NCI-H2029 treated with DMSO at 0.1 percent for 48 hours (cell line): ENCODE measurements around the gene ANKS4B.
A peak's percentile ranks its signal among the peaks of the same experiment; 100 is the strongest.
"Not testable (repeated sequence)": the region's sequence is repeated elsewhere in the genome, so short reads cannot be mapped to it uniquely, and the experiment has no call there.

Experiments used
- DNase-seq: peaks from one replicate; lab custom pipeline; 2025; lab: John Stamatoyannopoulos, UW

The ANKS4B gene

GRCh38 chr16:21262779-21263639, 29.5 kb downstream of the ANKS4B start:
- no peak for DNase-seq

GRCh38 chr16:21263640-21264570, 30.4 kb downstream of the ANKS4B start:
- DNase-seq: peak; percentile 58

GRCh38 chr16:21264571-21265036, 31.1 kb downstream of the ANKS4B start:
- no peak for DNase-seq

GRCh38 chr16:21265104-21265837, 31.8 kb downstream of the ANKS4B start:
- DNase-seq: peak; percentile 57

GRCh38 chr16:21267298-21267697, 33.8 kb downstream of the ANKS4B start:
- DNase-seq: no peak

GRCh38 chr16:21268236-21268635, 34.7 kb downstream of the ANKS4B start:
- DNase-seq: no peak

- DNase-seq: no peak
Observed at GRCh38 chr16:21272253-21272652, 38.8 kb downstream of the ANKS4B start.

GRCh38 chr16:21272763-21273162, 39.3 kb downstream of the ANKS4B start:
- DNase-seq: not testable (repeated sequence)

GRCh38 chr16:21274172-21274726, 40.8 kb downstream of the ANKS4B start:
- DNase-seq: no peak

GRCh38 chr16:21275529-21275928, 42.0 kb downstream of the ANKS4B start:
- no peak for DNase-seq

- DNase-seq: no peak
Observed at GRCh38 chr16:21276090-21276489, 42.6 kb downstream of the ANKS4B start.

GRCh38 chr16:21277045-21277926, 43.8 kb downstream of the ANKS4B start:
- DNase-seq: no peak

GRCh38 chr16:21277927-21278706, 44.6 kb downstream of the ANKS4B start, which contains the start of gene CRYM:
Gene CRYM, minus strand, starts transcription at chr16:21278290. Its CDS starts 39 bp downstream, at chr16:21278251.
- peak; percentile 30 for DNase-seq

- no peak for DNase-seq
Observed at GRCh38 chr16:21279501-21279900, 46.0 kb downstream of the ANKS4B start.

GRCh38 chr16:21281698-21282389, 48.3 kb downstream of the ANKS4B start:
- no peak for DNase-seq

- DNase-seq: no peak
Observed at GRCh38 chr16:21283521-21284289, 50.2 kb downstream of the ANKS4B start.

GRCh38 chr16:21284414-21284813, 50.9 kb downstream of the ANKS4B start:
- DNase-seq: no peak

- DNase-seq: no peak
Observed at GRCh38 chr16:21285314-21285713, 51.8 kb downstream of the ANKS4B start.
